GM12878 (cell line): ENCODE measurements around the gene SNX30. TPM values are rescaled to one million over a fixed set of nuclear protein-coding genes. Genes with fewer than 3 reads are reported as not detected.

Experiments used
- ATAC-seq: fragments of 200-7000 bp; cut with Tn5 transposase; 3 replicates; pipeline ENCODE4 v1.9.1; 2020; ENCODE audit warnings: mild to moderate bottlenecking, moderate library complexity
- BruUV-seq: library from RNA; stranded (reverse); fragments of 400-500 nt; replicated peaks from 2 replicates; lab custom pipeline; 2021; lab: Mats Ljungman, UMichigan
- CTCF ChIA-PET: fragments of 300-600 bp; sonication (Branson Sonifier 250); formaldehyde crosslinking; extraction: SDS; loops from one replicate; lab custom pipeline; 2021; ENCODE audit warnings: inconsistent platforms; lab: Yijun Ruan, JAX
- POLR2A ChIA-PET: fragments of 350-600 bp; formaldehyde crosslinking; extraction: SDS; loops from one replicate; lab custom pipeline; 2021; ENCODE audit warnings: inconsistent platforms; lab: Charles Lee
- RAD21 ChIA-PET: fragments of 300-600 bp; sonication (Branson Sonifier 250); formaldehyde crosslinking; loops from one replicate; lab custom pipeline; 2023; ENCODE audit warnings: antibody characterized with exemption; ENCODE audit not compliant: unreplicated experiment; lab: Charles Lee
- SMC1A ChIA-PET: fragments of 300-600 bp; sonication (Branson Sonifier 250); formaldehyde crosslinking; loops from one replicate; lab custom pipeline; 2023; ENCODE audit not compliant: unreplicated experiment, uncharacterized antibody; lab: Charles Lee
- DNase-seq: peaks from one replicate; pipeline ENCODE4 v3.0.0-alpha.2; 2011; ENCODE audit warnings: low read depth, low spot score
- FAIRE-seq: peaks from 3 replicates; lab custom pipeline; 2011; peaks lifted over from hg19 to GRCh38; lab: Jason Lieb, UNC
- H2AFZ ChIP-seq: 2 replicates; pipeline ENCODE4 v1.6.0; 2011; ENCODE audit warnings: low read depth, low read length, control low read depth; ENCODE audit not compliant: control insufficient read depth
- H3K27ac ChIP-seq: 2 replicates; pipeline ENCODE4 v1.5.1; 2011; ENCODE audit warnings: control low read depth; ENCODE audit not compliant: control insufficient read depth, insufficient read depth
- H3K27me3 ChIP-seq, 2 experiments: replicated peaks in 1 of 2; 2 replicates each; pipeline versions ENCODE4 v1.6.0 to v1.6.1; 2011; ENCODE audit warnings: low read length in 1 of 2; ENCODE audit not compliant: control insufficient read depth in 2 of 2, insufficient read depth in 2 of 2
- H3K36me3 ChIP-seq, 2 experiments: 2 replicates each; pipeline ENCODE4 v1.5.1; 2011; ENCODE audit warnings: low read length in 1 of 2; ENCODE audit not compliant: control insufficient read depth in 2 of 2, insufficient read depth in 2 of 2
- H3K4me1 ChIP-seq: 2 replicates; pipeline ENCODE4 v1.6.1; 2011; ENCODE audit warnings: mild to moderate bottlenecking, low read length, moderate library complexity, mixed read lengths; ENCODE audit not compliant: control insufficient read depth, insufficient read depth
- H3K4me2 ChIP-seq: 2 replicates; pipeline ENCODE4 v1.6.0; 2011; ENCODE audit warnings: control low read depth; ENCODE audit not compliant: control insufficient read depth, insufficient read depth
- H3K4me3 ChIP-seq: fragments of 200-600 bp; sonication (generic); 2 replicates; pipeline ENCODE4 v1.5.1; 2016
- H3K79me2 ChIP-seq: 2 replicates; pipeline ENCODE4 v1.6.0; 2011; ENCODE audit warnings: low read length; ENCODE audit not compliant: control insufficient read depth, insufficient read depth
- H3K9ac ChIP-seq: 2 replicates; pipeline ENCODE4 v1.8.0; 2011; ENCODE audit warnings: low read length, control low read depth, mixed read lengths; ENCODE audit not compliant: control insufficient read depth, insufficient read depth
- H3K9me3 ChIP-seq: replicated peaks from 3 replicates; pipeline ENCODE4 v1.5.1; 2011; ENCODE audit warnings: mild to moderate bottlenecking, low read length; ENCODE audit not compliant: control insufficient read depth, insufficient read depth
- H4K20me1 ChIP-seq: 2 replicates; pipeline ENCODE4 v1.6.0; 2011; ENCODE audit not compliant: control insufficient read depth, insufficient read depth
- HDGF ChIP-seq: fragments of 450-650 bp; IDR thresholded peaks from 2 replicates; pipeline ENCODE4 v1.6.1; 2016; ENCODE audit warnings: antibody characterized with exemption
- IRF4 ChIP-seq: IDR thresholded peaks from 2 replicates; pipeline ENCODE4 v1.6.1; 2011; ENCODE audit warnings: low read depth, low read length
- NFXL1 ChIP-seq: fragments of 450-650 bp; IDR thresholded peaks from 2 replicates; pipeline ENCODE4 v1.6.1; 2017; ENCODE audit warnings: antibody characterized with exemption, mild to moderate bottlenecking, borderline replicate concordance
- NFYB ChIP-seq: IDR thresholded peaks from 2 replicates; pipeline ENCODE4 v1.6.1; 2011; ENCODE audit warnings: low read depth, mild to moderate bottlenecking, low read length, improper control_type of control experiment, moderate library complexity; ENCODE audit not compliant: insufficient read depth
- NR2F1 ChIP-seq: fragments of 450-650 bp; conservative IDR thresholded peaks from 2 replicates; pipeline ENCODE4 v1.6.1; 2017; ENCODE audit warnings: mild to moderate bottlenecking
- RUNX3 ChIP-seq: IDR thresholded peaks from 2 replicates; pipeline ENCODE4 v1.6.1; 2012; ENCODE audit warnings: low read length, inconsistent platforms
- SMAD1 ChIP-seq: fragments of 450-650 bp; IDR thresholded peaks from 2 replicates; pipeline ENCODE4 v1.6.1; 2018; ENCODE audit warnings: mild to moderate bottlenecking, low read depth; ENCODE audit not compliant: partially characterized antibody
- SMARCA5 ChIP-seq: fragments of 450-650 bp; IDR thresholded peaks from 2 replicates; pipeline ENCODE4 v1.6.1; 2017; ENCODE audit warnings: mild to moderate bottlenecking
- SMC3 ChIP-seq: IDR thresholded peaks from 2 replicates; pipeline ENCODE4 v1.6.1; 2011; ENCODE audit warnings: low read length, improper control_type of control experiment, borderline replicate concordance
- SREBF2 ChIP-seq: IDR thresholded peaks from 2 replicates; pipeline ENCODE4 v1.6.1; 2012; ENCODE audit warnings: mild to moderate bottlenecking, low read length
- WGBS: methylation state at CpG from one replicate; pipeline ENCODE4 v1.1.6; 2016; ENCODE audit warnings: low lambda C conversion rate; ENCODE audit not compliant: insufficient replicate concordance, insufficient coverage; ENCODE audit errors: missing lambda C conversion rate; 5-methylcytosine and 5-hydroxymethylcytosine counted together
- in situ Hi-C: fragments of 300-500 bp; cut with MboI; formaldehyde crosslinking; loops from 9 replicates; pipeline ENCODE4 v1.14.3; 2018; ENCODE audit warnings: mixed read lengths
- intact Hi-C: fragments of 100-400 bp; cut with micrococcal nuclease; formaldehyde crosslinking; loops from one replicate; pipeline ENCODE4 v1.14.2; 2022; ENCODE audit not compliant: unreplicated experiment
- polyA plus RNA-seq, 11 experiments: library from polyadenylated mRNA; depleted of rRNA in 4 of 11; unstranded in 6 of 11; stranded (reverse) in 5 of 11; fragments of >200 nt; fragmentation: Nextera tagmentation in 4 of 11; fragmentation: Illumina TruSeq in 1 of 11; extraction: Ambion mirVana in 4 of 11; extraction: Trizol in 1 of 11; gene quantifications; 1 replicate in 1 of 11; 2 replicates in 10 of 11; pipeline versions ENCODE4 v1.2.1 to v1.2.3, GENCODE V29; 2011 to 2016; ENCODE audit warnings: inconsistent platforms in 2 of 11, missing spikeins in 2 of 11, low read depth in 1 of 11
- total RNA-seq, 4 experiments: library from RNA; depleted of rRNA in 3 of 4; stranded (reverse); fragments of >200 nt in 3 of 4; fragmentation: Illumina TruSeq in 1 of 4; extraction: Trizol in 1 of 4; gene quantifications; 2 replicates each; pipeline versions ENCODE4 v1.2.1 to v1.2.3, GENCODE V29; 2013 to 2021
- TF ChIP-seq, protein P1 (sequence below): fragments of 450-650 bp; IDR thresholded peaks from 2 replicates; pipeline ENCODE4 v1.6.1; 2014; ENCODE audit warnings: mild to moderate bottlenecking
- TF ChIP-seq, protein P2 (sequence below): fragments of 150-350 bp; IDR thresholded peaks from 2 replicates; pipeline ENCODE4 v1.6.1; 2016; ENCODE audit warnings: low read depth, low read length
- TF ChIP-seq, protein P3 (sequence below): fragments of 450-650 bp; IDR thresholded peaks from 2 replicates; pipeline ENCODE4 v1.6.1; 2018; ENCODE audit warnings: mild to moderate bottlenecking, low read depth, moderate library complexity; ENCODE audit not compliant: partially characterized antibody
- TF ChIP-seq, protein P4 (sequence below), 3 experiments: IDR thresholded peaks in 2 of 3; conservative IDR thresholded peaks in 1 of 3; 2 replicates each; pipeline ENCODE4 v1.5.1; 2011; ENCODE audit warnings: low read depth in 3 of 3, low read length in 3 of 3, mild to moderate bottlenecking in 3 of 3, control low read depth in 2 of 3, moderate library complexity in 2 of 3, inconsistent platforms in 1 of 3, mixed read lengths in 1 of 3; ENCODE audit not compliant: control insufficient read depth in 2 of 3, insufficient read depth in 1 of 3; ENCODE audit errors: extremely low read depth in 1 of 3

Gene SNX30
- total and polyA plus RNA-seq, 10 of the 15 experiments (the other 5 are each of a cell fraction or from before 2014, with no cell fraction given) = 0.53 to 4.0 (median 1.5) TPM

- ATAC-seq = no peak
- Histone ChIP-seq H3K4me1 (no peaks in the 10 kb centered on the region; the same call in 1 of the 2 replicates), H3K27me3 (no peaks in the 10 kb centered on the region), H3K4me3 (no peak overlapping the region), H3K9ac (no peak overlapping the region), H3K4me2 (no peak overlapping the region), H3K36me3 (peaks cover 0 to 3% of the 10 kb centered on the region in 2 experiments; a peak in 1 of 4 replicates), H4K20me1 (no peaks in the 10 kb centered on the region), H3K79me2 (peaks cover 6% of the 10 kb centered on the region), H2AFZ (no peak overlapping the region), H3K9me3 (no peaks in the 10 kb centered on the region), H3K27ac (no peak overlapping the region)
- POLR2A ChIA-PET = interaction anchor here (1.4 kb wide), 1 partner anchor 19 kb away, joined by 3 read pairs; no protein-coding TSS in a partner anchor
- CTCF ChIA-PET = interaction anchor here (0.6 to 1.8 kb wide), 5 partner anchors 11 to 617 kb away, joined by 3 to 12 read pairs (median 3); no protein-coding TSS in a partner anchor
- SMC1A ChIA-PET = interaction anchor here (0.8 to 1.3 kb wide), 6 partner anchors 9 to 627 kb away, joined by 3 to 4 read pairs (median 3); no protein-coding TSS in a partner anchor
- FAIRE-seq = no peak
- intact Hi-C loops = loop anchor here (10.0 kb wide), 1 partner anchor 616 kb away; no protein-coding TSS in a partner anchor
- DNase-seq = no peak
- no TSS peak for BruUV-seq
- 91% methylated on average over 7 of the region's 7 CpGs for WGBS
- in situ Hi-C loops = no loop called here
- RAD21 ChIA-PET = interaction anchor here (0.7 to 1.4 kb wide), 3 partner anchors 221 to 370 kb away, joined by 3 read pairs; no protein-coding TSS in a partner anchor
- TF ChIP-seq NFYB = no peak
- TF ChIP-seq HDGF = no peak
- no peak for TF ChIP-seq SMARCA5
- TF ChIP-seq, protein P1, sequence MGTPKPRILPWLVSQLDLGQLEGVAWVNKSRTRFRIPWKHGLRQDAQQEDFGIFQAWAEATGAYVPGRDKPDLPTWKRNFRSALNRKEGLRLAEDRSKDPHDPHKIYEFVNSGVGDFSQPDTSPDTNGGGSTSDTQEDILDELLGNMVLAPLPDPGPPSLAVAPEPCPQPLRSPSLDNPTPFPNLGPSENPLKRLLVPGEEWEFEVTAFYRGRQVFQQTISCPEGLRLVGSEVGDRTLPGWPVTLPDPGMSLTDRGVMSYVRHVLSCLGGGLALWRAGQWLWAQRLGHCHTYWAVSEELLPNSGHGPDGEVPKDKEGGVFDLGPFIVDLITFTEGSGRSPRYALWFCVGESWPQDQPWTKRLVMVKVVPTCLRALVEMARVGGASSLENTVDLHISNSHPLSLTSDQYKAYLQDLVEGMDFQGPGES = no peak
- TF ChIP-seq, protein P2, sequence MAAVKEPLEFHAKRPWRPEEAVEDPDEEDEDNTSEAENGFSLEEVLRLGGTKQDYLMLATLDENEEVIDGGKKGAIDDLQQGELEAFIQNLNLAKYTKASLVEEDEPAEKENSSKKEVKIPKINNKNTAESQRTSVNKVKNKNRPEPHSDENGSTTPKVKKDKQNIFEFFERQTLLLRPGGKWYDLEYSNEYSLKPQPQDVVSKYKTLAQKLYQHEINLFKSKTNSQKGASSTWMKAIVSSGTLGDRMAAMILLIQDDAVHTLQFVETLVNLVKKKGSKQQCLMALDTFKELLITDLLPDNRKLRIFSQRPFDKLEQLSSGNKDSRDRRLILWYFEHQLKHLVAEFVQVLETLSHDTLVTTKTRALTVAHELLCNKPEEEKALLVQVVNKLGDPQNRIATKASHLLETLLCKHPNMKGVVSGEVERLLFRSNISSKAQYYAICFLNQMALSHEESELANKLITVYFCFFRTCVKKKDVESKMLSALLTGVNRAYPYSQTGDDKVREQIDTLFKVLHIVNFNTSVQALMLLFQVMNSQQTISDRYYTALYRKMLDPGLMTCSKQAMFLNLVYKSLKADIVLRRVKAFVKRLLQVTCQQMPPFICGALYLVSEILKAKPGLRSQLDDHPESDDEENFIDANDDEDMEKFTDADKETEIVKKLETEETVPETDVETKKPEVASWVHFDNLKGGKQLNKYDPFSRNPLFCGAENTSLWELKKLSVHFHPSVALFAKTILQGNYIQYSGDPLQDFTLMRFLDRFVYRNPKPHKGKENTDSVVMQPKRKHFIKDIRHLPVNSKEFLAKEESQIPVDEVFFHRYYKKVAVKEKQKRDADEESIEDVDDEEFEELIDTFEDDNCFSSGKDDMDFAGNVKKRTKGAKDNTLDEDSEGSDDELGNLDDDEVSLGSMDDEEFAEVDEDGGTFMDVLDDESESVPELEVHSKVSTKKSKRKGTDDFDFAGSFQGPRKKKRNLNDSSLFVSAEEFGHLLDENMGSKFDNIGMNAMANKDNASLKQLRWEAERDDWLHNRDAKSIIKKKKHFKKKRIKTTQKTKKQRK = no peak
- TF ChIP-seq, protein P3, sequence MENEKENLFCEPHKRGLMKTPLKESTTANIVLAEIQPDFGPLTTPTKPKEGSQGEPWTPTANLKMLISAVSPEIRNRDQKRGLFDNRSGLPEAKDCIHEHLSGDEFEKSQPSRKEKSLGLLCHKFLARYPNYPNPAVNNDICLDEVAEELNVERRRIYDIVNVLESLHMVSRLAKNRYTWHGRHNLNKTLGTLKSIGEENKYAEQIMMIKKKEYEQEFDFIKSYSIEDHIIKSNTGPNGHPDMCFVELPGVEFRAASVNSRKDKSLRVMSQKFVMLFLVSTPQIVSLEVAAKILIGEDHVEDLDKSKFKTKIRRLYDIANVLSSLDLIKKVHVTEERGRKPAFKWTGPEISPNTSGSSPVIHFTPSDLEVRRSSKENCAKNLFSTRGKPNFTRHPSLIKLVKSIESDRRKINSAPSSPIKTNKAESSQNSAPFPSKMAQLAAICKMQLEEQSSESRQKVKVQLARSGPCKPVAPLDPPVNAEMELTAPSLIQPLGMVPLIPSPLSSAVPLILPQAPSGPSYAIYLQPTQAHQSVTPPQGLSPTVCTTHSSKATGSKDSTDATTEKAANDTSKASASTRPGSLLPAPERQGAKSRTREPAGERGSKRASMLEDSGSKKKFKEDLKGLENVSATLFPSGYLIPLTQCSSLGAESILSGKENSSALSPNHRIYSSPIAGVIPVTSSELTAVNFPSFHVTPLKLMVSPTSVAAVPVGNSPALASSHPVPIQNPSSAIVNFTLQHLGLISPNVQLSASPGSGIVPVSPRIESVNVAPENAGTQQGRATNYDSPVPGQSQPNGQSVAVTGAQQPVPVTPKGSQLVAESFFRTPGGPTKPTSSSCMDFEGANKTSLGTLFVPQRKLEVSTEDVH = no peak
- no peak for TF ChIP-seq IRF4
- TF ChIP-seq SMC3 = peak; percentile 34; the same call in 1 of the 2 replicates
- TF ChIP-seq NFXL1 = no peak
- TF ChIP-seq SMAD1 = no peak
- no peak for TF ChIP-seq RUNX3
- no peak for TF ChIP-seq NR2F1
- TF ChIP-seq SREBF2 = no peak
- TF ChIP-seq, protein P4, sequence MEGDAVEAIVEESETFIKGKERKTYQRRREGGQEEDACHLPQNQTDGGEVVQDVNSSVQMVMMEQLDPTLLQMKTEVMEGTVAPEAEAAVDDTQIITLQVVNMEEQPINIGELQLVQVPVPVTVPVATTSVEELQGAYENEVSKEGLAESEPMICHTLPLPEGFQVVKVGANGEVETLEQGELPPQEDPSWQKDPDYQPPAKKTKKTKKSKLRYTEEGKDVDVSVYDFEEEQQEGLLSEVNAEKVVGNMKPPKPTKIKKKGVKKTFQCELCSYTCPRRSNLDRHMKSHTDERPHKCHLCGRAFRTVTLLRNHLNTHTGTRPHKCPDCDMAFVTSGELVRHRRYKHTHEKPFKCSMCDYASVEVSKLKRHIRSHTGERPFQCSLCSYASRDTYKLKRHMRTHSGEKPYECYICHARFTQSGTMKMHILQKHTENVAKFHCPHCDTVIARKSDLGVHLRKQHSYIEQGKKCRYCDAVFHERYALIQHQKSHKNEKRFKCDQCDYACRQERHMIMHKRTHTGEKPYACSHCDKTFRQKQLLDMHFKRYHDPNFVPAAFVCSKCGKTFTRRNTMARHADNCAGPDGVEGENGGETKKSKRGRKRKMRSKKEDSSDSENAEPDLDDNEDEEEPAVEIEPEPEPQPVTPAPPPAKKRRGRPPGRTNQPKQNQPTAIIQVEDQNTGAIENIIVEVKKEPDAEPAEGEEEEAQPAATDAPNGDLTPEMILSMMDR (IDR thresholded peaks at IDR 0.05 in 2 of 3, conservative IDR thresholded peaks at IDR 0.05 in 1 of 3; ENCODE audit: control insufficient read depth in 2 of 3, extremely low read depth in 1 of 3, insufficient read depth in 1 of 3, low read depth in 3 of 3, low read length in 3 of 3) = peak; percentile 30 to 37 (median 31); a peak in 3 of 6 replicates
These were observed 39.4 kb upstream of the SNX30 start for GRCh38 chr9:112711050-112711689.
